Measurements from ENCODE around the gene NFAT5.

GRCh38 chr16:69561901-69562300, 3.9 kb upstream of the NFAT5 start:
- TF ChIP-seq, protein P1, sequence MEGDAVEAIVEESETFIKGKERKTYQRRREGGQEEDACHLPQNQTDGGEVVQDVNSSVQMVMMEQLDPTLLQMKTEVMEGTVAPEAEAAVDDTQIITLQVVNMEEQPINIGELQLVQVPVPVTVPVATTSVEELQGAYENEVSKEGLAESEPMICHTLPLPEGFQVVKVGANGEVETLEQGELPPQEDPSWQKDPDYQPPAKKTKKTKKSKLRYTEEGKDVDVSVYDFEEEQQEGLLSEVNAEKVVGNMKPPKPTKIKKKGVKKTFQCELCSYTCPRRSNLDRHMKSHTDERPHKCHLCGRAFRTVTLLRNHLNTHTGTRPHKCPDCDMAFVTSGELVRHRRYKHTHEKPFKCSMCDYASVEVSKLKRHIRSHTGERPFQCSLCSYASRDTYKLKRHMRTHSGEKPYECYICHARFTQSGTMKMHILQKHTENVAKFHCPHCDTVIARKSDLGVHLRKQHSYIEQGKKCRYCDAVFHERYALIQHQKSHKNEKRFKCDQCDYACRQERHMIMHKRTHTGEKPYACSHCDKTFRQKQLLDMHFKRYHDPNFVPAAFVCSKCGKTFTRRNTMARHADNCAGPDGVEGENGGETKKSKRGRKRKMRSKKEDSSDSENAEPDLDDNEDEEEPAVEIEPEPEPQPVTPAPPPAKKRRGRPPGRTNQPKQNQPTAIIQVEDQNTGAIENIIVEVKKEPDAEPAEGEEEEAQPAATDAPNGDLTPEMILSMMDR (IDR thresholded peaks at IDR 0.05): no peak
- no peak for TF ChIP-seq POLR2A (IDR thresholded peaks at IDR 0.05)

All from testis (tissue), 2 donors.